ENCODE results near the gene COL6A2. TPM values are rescaled to one million over a fixed set of nuclear protein-coding genes. Genes with fewer than 3 reads are reported as not detected.
A peak's percentile ranks its signal among the peaks of the same experiment; 100 is the strongest.

COL6A2 gene
- total and polyA plus RNA-seq, 4 donors: 88.8 to 466 (median 185) TPM

- DNase-seq (ENCODE audit: low read depth in 4 of 6, low spot score in 6 of 6): no peak
- H3K4me3 ChIP-seq (ENCODE audit: low read depth, low read length): no peak overlapping the region
- H3K27me3 ChIP-seq (ENCODE audit: control insufficient read depth, insufficient read depth, low read length): no peaks in the 10 kb centered on the region
- WGBS (ENCODE audit: insufficient coverage): 90% methylated on average over 23 of the region's 23 CpGs
- no peak overlapping the region for H3K27ac ChIP-seq (ENCODE audit: low read depth, low read length)
- H3K36me3 ChIP-seq (ENCODE audit: control insufficient read depth, insufficient read depth, low read length): no peaks in the 10 kb centered on the region
- no peaks in the 10 kb centered on the region for H3K9me3 ChIP-seq (ENCODE audit: control insufficient read depth, insufficient read depth, low read length)
- H3K4me1 ChIP-seq (ENCODE audit: control insufficient read depth, insufficient read depth, low read length): peaks cover 27% of the 10 kb centered on the region
Observed at GRCh38 chr21:46078322-46078977, 19.5 kb upstream of the COL6A2 start.

- no peak overlapping the region for H3K27ac ChIP-seq (ENCODE audit: low read depth, low read length)
- no peaks in the 10 kb centered on the region for H3K27me3 ChIP-seq (ENCODE audit: control insufficient read depth, insufficient read depth, low read length)
- peaks cover 32% of the 10 kb centered on the region for H3K4me1 ChIP-seq (ENCODE audit: control insufficient read depth, insufficient read depth, low read length)
- no peaks in the 10 kb centered on the region for H3K36me3 ChIP-seq (ENCODE audit: control insufficient read depth, insufficient read depth, low read length)
- no peaks in the 10 kb centered on the region for H3K9me3 ChIP-seq (ENCODE audit: control insufficient read depth, insufficient read depth, low read length)
- WGBS (ENCODE audit: insufficient coverage): 75% methylated on average over 6 of the region's 6 CpGs
- H3K4me3 ChIP-seq (ENCODE audit: low read depth, low read length): no peak overlapping the region
- no peak for DNase-seq (ENCODE audit: low read depth in 4 of 6, low spot score in 6 of 6)
Observed at GRCh38 chr21:46078978-46079351, 18.9 kb upstream of the COL6A2 start.

GRCh38 chr21:46079352-46080170 is 18.4 kb upstream of the COL6A2 start:
- WGBS (ENCODE audit: insufficient coverage): 83% methylated on average over 28 of the region's 34 CpGs
- DNase-seq (ENCODE audit: low read depth in 4 of 6, low spot score in 6 of 6): peak in 1 of 6 donors; percentile 31
- Histone ChIP-seq H3K4me3 (ENCODE audit: low read depth, low read length) (no peak overlapping the region), H3K27me3 (ENCODE audit: control insufficient read depth, insufficient read depth, low read length) (no peaks in the 10 kb centered on the region), H3K4me1 (ENCODE audit: control insufficient read depth, insufficient read depth, low read length) (peaks cover 36% of the 10 kb centered on the region), H3K9me3 (ENCODE audit: control insufficient read depth, insufficient read depth, low read length) (no peaks in the 10 kb centered on the region), H3K27ac (ENCODE audit: low read depth, low read length) (no peak overlapping the region), H3K36me3 (ENCODE audit: control insufficient read depth, insufficient read depth, low read length) (no peaks in the 10 kb centered on the region)

GRCh38 chr21:46080171-46081021 is 17.5 kb upstream of the COL6A2 start:
- WGBS (ENCODE audit: insufficient coverage): 52% methylated on average over 30 of the region's 30 CpGs
- Histone ChIP-seq H3K4me1 (ENCODE audit: control insufficient read depth, insufficient read depth, low read length) (peaks cover 36% of the 10 kb centered on the region), H3K4me3 (ENCODE audit: low read depth, low read length) (no peak overlapping the region), H3K27me3 (ENCODE audit: control insufficient read depth, insufficient read depth, low read length) (no peaks in the 10 kb centered on the region), H3K36me3 (ENCODE audit: control insufficient read depth, insufficient read depth, low read length) (no peaks in the 10 kb centered on the region), H3K27ac (ENCODE audit: low read depth, low read length) (no peak overlapping the region), H3K9me3 (ENCODE audit: control insufficient read depth, insufficient read depth, low read length) (no peaks in the 10 kb centered on the region)
- peak in 5 of 6 donors; percentile 39 to 76 (median 46) for DNase-seq (ENCODE audit: low read depth in 4 of 6, low spot score in 6 of 6)

GRCh38 chr21:46081022-46081861 is 16.7 kb upstream of the COL6A2 start:
- Histone ChIP-seq H3K27me3 (ENCODE audit: control insufficient read depth, insufficient read depth, low read length) (no peaks in the 10 kb centered on the region), H3K9me3 (ENCODE audit: control insufficient read depth, insufficient read depth, low read length) (peaks cover 3% of the 10 kb centered on the region), H3K27ac (ENCODE audit: low read depth, low read length) (no peak overlapping the region), H3K4me3 (ENCODE audit: low read depth, low read length) (no peak overlapping the region), H3K36me3 (ENCODE audit: control insufficient read depth, insufficient read depth, low read length) (no peaks in the 10 kb centered on the region), H3K4me1 (ENCODE audit: control insufficient read depth, insufficient read depth, low read length) (peaks cover 36% of the 10 kb centered on the region)
- DNase-seq (ENCODE audit: low read depth in 4 of 6, low spot score in 6 of 6): no peak
- WGBS (ENCODE audit: insufficient coverage): 81% methylated on average over 39 of the region's 39 CpGs

- H3K27ac ChIP-seq (ENCODE audit: low read depth, low read length): no peak overlapping the region
- DNase-seq (ENCODE audit: low read depth in 4 of 6, low spot score in 6 of 6): no peak
- H3K36me3 ChIP-seq (ENCODE audit: control insufficient read depth, insufficient read depth, low read length): no peaks in the 10 kb centered on the region
- no peak overlapping the region for H3K4me3 ChIP-seq (ENCODE audit: low read depth, low read length)
- peaks cover 3% of the 10 kb centered on the region for H3K9me3 ChIP-seq (ENCODE audit: control insufficient read depth, insufficient read depth, low read length)
- H3K27me3 ChIP-seq (ENCODE audit: control insufficient read depth, insufficient read depth, low read length): no peaks in the 10 kb centered on the region
- 87% methylated on average over 35 of the region's 35 CpGs for WGBS (ENCODE audit: insufficient coverage)
- H3K4me1 ChIP-seq (ENCODE audit: control insufficient read depth, insufficient read depth, low read length): peaks cover 36% of the 10 kb centered on the region
Observed at GRCh38 chr21:46081862-46082712, 15.8 kb upstream of the COL6A2 start.

GRCh38 chr21:46082713-46082962 is 15.3 kb upstream of the COL6A2 start:
- Histone ChIP-seq H3K36me3 (ENCODE audit: control insufficient read depth, insufficient read depth, low read length) (no peaks in the 10 kb centered on the region), H3K27ac (ENCODE audit: low read depth, low read length) (no peak overlapping the region), H3K4me3 (ENCODE audit: low read depth, low read length) (no peak overlapping the region), H3K9me3 (ENCODE audit: control insufficient read depth, insufficient read depth, low read length) (peaks cover 3% of the 10 kb centered on the region), H3K4me1 (ENCODE audit: control insufficient read depth, insufficient read depth, low read length) (peaks cover 36% of the 10 kb centered on the region), H3K27me3 (ENCODE audit: control insufficient read depth, insufficient read depth, low read length) (no peaks in the 10 kb centered on the region)
- 94% methylated on average over 5 of the region's 5 CpGs for WGBS (ENCODE audit: insufficient coverage)
- DNase-seq (ENCODE audit: low read depth in 4 of 6, low spot score in 6 of 6): no peak

GRCh38 chr21:46082963-46083790 is 14.7 kb upstream of the COL6A2 start:
- Histone ChIP-seq H3K4me3 (ENCODE audit: low read depth, low read length) (no peak overlapping the region), H3K4me1 (ENCODE audit: control insufficient read depth, insufficient read depth, low read length) (peaks cover 36% of the 10 kb centered on the region), H3K36me3 (ENCODE audit: control insufficient read depth, insufficient read depth, low read length) (no peaks in the 10 kb centered on the region), H3K27ac (ENCODE audit: low read depth, low read length) (peak overlapping the region; percentile 57), H3K9me3 (ENCODE audit: control insufficient read depth, insufficient read depth, low read length) (peaks cover 3% of the 10 kb centered on the region), H3K27me3 (ENCODE audit: control insufficient read depth, insufficient read depth, low read length) (no peaks in the 10 kb centered on the region)
- WGBS (ENCODE audit: insufficient coverage): 56% methylated on average over 34 of the region's 35 CpGs
- DNase-seq (ENCODE audit: low read depth in 4 of 6, low spot score in 6 of 6): peak in 1 of 6 donors; percentile 25

Data from spinal cord (tissue), 10 donors.